Hippocampal formation (tissue), 2 donors: ENCODE measurements around the gene SLC4A1AP.
"Not testable (repeated sequence)": the region's sequence is repeated elsewhere in the genome, so short reads cannot be mapped to it uniquely, and the experiment has no call there.

Experiments
- DNase-seq, 2 donors: peaks; one replicate each; lab custom pipeline; 2025; lab: John Stamatoyannopoulos, UW

The SLC4A1AP gene

GRCh38 chr2:27663285-27664153 lies at the start of gene SLC4A1AP, which contains the start of gene SUPT7L:
TSS of gene SLC4A1AP (plus strand) at chr2:27663889. CDS start at chr2:27663915, 26 bp downstream.
TSS of gene SUPT7L (minus strand) at chr2:27663614. CDS start at chr2:27662192, 1,422 bp downstream.
- peak; percentile 89 to 91 for DNase-seq

GRCh38 chr2:27613985-27614384 lies 49.7 kb upstream of the SLC4A1AP start:
- no peak for DNase-seq

GRCh38 chr2:27615316-27615715 lies 48.4 kb upstream of the SLC4A1AP start:
- no peak for DNase-seq

- DNase-seq, result no peak
These were observed 42.2 kb upstream of the SLC4A1AP start for GRCh38 chr2:27621524-27621923.

- no peak for DNase-seq
These were observed 40.7 kb upstream of the SLC4A1AP start for GRCh38 chr2:27622921-27623384.

- no peak for DNase-seq
These were observed 38.7 kb upstream of the SLC4A1AP start for GRCh38 chr2:27624943-27625342.

GRCh38 chr2:27626323-27626722 lies 37.4 kb upstream of the SLC4A1AP start:
- not testable (repeated sequence) for DNase-seq

GRCh38 chr2:27626921-27627320 lies 36.8 kb upstream of the SLC4A1AP start:
- not testable (repeated sequence) for DNase-seq

GRCh38 chr2:27627963-27628766 lies 35.5 kb upstream of the SLC4A1AP start:
- DNase-seq, result no peak

- peak; percentile 81 to 85 for DNase-seq
These were observed 34.7 kb upstream of the SLC4A1AP start, which contains the start of the genes CCDC121 and GPN1 for GRCh38 chr2:27628767-27629709. TSS of gene CCDC121 (minus strand) at chr2:27629012. CDS start at chr2:27627799, 1,213 bp downstream. TSS of gene GPN1 (plus strand) at chr2:27629050. CDS start at chr2:27629059, 9 bp downstream.

GRCh38 chr2:27630257-27630656 lies 33.4 kb upstream of the SLC4A1AP start:
- not testable (repeated sequence) for DNase-seq

GRCh38 chr2:27634291-27634690 lies 29.4 kb upstream of the SLC4A1AP start:
- no peak for DNase-seq

GRCh38 chr2:27636766-27637165 lies 26.9 kb upstream of the SLC4A1AP start:
- no peak for DNase-seq

- no peak for DNase-seq
These were observed 25.6 kb upstream of the SLC4A1AP start for GRCh38 chr2:27638037-27638637.

GRCh38 chr2:27638709-27639108 lies 25.0 kb upstream of the SLC4A1AP start:
- no peak for DNase-seq

GRCh38 chr2:27640722-27641245 lies 22.9 kb upstream of the SLC4A1AP start:
- no peak for DNase-seq

GRCh38 chr2:27645197-27645596 lies 18.5 kb upstream of the SLC4A1AP start:
- no peak for DNase-seq

GRCh38 chr2:27647289-27647688 lies 16.4 kb upstream of the SLC4A1AP start:
- no peak for DNase-seq

- DNase-seq, result no peak
These were observed 16.0 kb upstream of the SLC4A1AP start for GRCh38 chr2:27647737-27648136.

GRCh38 chr2:27651056-27651455 lies 12.6 kb upstream of the SLC4A1AP start:
- no peak for DNase-seq
